ENCODE data around the gene ARL13B.
"Not testable (repeated sequence)": the region's sequence is repeated elsewhere in the genome, so short reads cannot be mapped to it uniquely, and the experiment has no call there.

Gene ARL13B

DNA sequence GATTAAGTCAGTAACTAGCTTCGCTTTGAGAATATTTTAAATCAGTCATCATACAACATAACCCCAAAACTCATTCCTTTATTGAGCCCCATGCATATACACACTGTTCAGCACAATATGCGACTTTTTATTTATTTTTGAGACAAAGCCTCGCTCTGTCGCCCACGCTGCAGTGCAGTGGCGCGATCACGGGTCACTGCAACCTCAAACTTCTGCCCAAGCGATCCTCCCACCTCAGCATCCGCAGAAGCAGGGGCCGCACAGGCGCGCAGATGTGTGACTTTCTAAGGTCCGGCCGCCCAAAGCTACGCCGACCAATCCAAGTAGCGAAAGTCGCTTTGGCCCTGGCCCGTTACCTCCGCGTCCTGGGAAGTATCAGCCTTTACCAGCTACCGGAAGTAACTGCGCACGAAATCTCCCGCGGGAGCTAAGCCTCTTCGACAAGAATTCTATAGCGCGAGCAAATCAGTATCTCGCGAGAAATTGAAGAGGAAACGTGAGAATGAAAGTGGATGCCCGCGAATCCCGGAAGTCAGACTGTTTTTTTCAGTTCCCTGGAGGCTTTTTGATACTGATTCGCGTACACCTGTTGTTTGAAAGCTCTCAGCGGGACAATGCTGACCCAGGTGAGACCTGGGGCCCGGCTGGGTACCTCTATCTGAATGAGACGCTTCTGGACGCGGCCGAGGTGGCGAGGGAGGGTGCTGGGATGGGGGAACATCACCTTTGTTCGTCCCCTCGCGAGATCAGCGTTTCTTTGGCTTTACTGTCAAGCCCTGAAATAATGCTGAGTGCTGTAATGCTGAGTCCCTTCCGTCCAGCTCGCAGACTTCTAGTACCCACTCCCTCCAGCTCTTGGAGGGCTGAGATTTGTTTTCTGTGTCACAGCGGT is 82.8 kb downstream of the ARL13B start, which contains the start of the genes DHFR2 and NSUN3:
DHFR2 (minus strand) TSS at position 404 of the 892 bp plus-strand sequence. CDS start 1,405 bp downstream, outside the sequence.
NSUN3 (plus strand) TSS at position 549 of the 892 bp plus-strand sequence; CDS start at position 615, 66 bp downstream.
- DNase-seq (ENCODE audit: low read depth in 3 of 3): peak; percentile 57 to 77 (median 73)

DNA sequence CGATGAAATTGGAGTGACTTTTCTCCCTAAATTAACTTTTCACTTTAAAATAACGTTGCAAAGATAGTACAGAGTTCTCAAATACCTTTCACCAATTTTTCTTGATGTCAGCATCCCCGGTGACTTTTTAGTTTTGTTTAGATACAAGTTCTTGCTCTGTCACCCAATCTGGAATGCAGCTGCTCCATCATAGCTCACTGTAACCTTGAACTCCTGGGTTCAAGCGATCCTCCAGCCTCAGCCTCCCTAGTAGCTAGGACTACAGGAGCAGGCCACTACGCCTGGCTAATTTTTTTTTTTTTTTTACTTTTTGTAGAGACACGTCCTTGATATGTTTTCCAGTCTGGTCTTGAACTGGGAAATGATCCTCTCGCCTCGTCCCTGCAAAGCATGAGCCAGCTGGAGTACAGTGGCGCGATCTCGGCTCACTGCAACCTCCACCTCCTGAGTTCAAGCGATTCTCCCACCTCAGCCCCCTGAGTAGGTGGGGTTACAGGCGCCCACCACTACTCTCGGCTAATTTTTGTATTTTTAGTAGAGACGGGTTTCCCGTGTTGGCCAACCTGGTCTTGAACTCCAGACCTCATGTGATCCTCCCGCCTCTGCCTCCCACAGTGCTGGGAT is 83.7 kb downstream of the ARL13B start:
- no peak for DNase-seq (ENCODE audit: low read depth in 3 of 3)

- DNase-seq (ENCODE audit: low read depth in 3 of 3): no peak
Measured at GRCh38 chr3:94064243-94064860, 84.4 kb downstream of the ARL13B start.

- DNase-seq (ENCODE audit: low read depth in 3 of 3): no peak
Measured at GRCh38 chr3:94065122-94065521, 85.2 kb downstream of the ARL13B start.

GRCh38 chr3:94065819-94066480 is 86.0 kb downstream of the ARL13B start:
- no peak for DNase-seq (ENCODE audit: low read depth in 3 of 3)

GRCh38 chr3:94066506-94067500 is 86.8 kb downstream of the ARL13B start:
- DNase-seq (ENCODE audit: low read depth in 3 of 3): no peak

- DNase-seq (ENCODE audit: low read depth in 3 of 3): no peak
Measured at GRCh38 chr3:94069194-94069813, 89.3 kb downstream of the ARL13B start.

DNA sequence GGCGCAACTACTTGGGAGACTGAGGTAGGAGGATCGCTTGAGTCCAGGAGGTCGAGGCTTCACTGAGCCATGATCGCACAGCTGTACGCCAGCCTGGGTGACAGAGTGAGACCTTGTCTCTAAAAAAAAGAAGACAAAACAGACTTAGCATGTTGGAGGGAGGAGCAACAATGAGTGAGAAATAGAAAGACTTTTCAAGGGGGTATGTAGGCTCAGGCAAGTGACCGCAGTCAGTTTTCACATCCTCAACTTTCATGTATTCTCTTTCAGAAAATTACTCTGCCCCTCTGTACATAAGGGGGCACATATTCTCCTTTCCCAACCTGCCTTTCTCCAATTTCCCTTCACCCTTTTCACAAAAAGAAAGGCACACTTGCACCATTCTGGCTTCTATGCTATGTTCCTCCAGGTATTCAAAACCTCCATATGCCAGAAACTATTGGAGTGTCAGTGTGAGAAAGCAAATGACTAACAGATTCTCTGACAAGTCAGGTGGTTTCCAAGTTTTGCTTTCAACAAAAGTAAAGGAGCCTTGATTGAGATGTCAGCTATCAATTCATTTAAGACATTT is 90.5 kb downstream of the ARL13B start:
- DNase-seq (ENCODE audit: low read depth in 3 of 3): no peak

GRCh38 chr3:94071713-94072284 is 91.8 kb downstream of the ARL13B start:
- no peak for DNase-seq (ENCODE audit: low read depth in 3 of 3)

DNA sequence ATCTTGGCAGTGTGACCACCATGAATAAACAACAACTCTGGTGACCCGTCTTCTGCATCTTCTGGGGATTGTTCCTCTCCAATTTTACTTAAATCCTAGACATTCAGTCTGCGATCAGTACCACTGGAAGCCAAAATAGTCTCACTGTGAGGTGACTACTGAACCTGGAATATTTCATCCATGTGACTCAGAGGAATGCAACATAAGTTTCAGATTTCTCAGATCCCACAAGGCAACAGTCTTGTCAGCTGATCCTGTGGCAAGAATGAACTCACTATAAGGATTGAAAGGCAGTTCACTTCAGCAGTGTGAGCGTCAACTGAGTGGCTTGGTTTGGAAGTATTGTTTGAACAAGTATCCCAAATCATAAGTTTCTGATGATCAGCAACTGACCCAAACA is 96.1 kb downstream of the ARL13B start:
- DNase-seq (ENCODE audit: low read depth in 3 of 3): no peak

DNA sequence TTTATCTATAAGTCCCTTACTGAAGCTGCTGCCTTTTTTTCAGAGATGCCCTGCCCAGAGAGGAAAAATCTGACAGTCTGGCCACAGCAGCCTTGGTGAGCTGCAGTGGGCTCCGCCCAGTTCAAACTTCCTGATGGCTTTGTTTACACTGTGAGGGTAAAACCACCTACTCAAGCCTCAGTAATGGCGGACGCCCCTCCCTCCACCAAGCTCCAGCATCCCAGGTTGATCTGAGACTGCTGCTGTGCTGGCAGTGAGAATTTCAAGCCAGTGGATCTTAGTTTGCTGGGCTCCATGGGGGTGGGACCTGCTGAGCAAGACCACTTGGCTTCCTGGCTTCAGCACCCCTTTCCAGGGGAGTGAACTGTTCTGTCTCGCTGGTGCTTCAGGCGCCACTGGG is 100.6 kb downstream of the ARL13B start:
- not testable (repeated sequence) for DNase-seq (ENCODE audit: low read depth in 3 of 3)

DNA sequence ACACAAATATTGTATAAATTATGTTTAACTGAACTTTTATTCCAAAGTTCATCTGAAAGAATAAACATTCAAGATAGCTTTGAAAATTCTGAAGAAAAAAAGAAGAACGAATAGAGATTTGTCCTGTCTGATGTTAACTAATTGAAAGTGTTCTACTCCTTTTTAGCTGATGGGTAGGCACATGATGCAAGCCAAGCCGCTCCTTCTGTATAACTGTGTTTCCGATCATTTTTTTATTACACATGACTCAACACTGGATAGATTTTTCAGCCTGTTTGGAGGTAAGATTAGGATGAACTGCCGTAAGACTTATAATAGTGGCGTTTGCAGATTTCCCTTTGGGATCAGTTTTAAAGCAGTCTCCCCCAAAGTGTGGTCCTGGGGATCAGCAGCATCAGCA is 101.9 kb downstream of the ARL13B start:
- no peak for DNase-seq (ENCODE audit: low read depth in 3 of 3)

- DNase-seq (ENCODE audit: low read depth in 3 of 3): no peak
Measured at GRCh38 chr3:94082391-94082937, 102.5 kb downstream of the ARL13B start.

DNA sequence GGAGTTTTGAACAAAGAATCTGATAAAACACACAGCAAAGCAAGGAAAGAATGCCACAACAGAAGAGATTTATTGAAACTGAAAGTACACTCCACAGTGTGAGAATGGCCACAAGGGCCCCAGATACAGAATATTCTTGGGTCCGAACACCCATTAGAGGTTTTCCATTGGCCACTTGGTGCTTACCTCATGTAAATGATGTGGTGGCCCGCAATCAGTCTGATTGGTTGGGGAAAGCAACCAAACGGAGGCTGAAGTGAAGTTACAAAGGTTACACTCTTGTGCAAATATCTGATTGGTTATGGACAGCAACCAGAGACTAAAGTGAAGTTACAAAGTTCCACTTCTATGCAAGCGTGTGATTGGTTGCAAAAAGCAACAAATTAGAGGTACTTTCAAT is 103.3 kb downstream of the ARL13B start:
- no peak for DNase-seq (ENCODE audit: low read depth in 3 of 3)

DNA sequence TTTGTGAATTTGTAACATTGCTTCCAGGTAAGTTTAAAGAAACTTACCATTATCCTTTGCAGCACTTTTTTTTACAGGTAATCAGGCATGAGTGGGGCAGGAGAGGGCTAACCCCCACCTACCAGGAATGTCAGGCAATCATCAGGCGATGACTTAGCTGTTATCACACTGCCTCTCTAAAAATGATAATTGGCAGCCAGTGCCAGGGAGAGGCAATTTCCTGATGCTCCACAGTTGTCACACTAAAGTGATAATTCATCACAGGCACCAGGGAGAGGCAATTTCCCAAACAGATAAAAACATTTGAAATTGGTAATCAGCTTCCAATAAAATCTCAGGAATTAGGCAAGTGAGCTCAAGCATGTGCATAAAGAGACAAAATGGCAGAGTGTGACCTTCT is 109.2 kb downstream of the ARL13B start:
- no peak for DNase-seq (ENCODE audit: low read depth in 3 of 3)

GRCh38 chr3:94092086-94092485 is 112.1 kb downstream of the ARL13B start:
- no peak for DNase-seq (ENCODE audit: low read depth in 3 of 3)

GRCh38 chr3:94093151-94093550 is 113.2 kb downstream of the ARL13B start:
- no peak for DNase-seq (ENCODE audit: low read depth in 3 of 3)

DNA sequence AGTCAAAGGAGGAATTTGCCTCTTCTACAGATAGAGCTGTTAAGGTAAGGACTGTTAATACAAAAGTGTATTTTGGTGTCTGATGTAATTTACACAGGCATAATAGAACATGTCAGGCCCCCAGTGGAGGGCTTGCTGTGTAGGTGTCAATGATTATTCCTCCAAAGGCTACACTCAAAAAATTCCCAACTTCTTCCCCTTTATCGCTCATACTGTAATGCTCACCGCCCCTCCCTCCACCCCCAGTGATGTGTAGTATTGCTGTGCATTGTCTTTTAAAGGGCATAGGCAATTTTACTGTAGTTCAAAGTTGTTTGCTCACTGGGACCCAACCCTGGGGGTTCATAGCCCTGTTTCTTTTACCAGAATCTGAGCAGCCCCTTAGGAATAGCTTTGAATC is 115.2 kb downstream of the ARL13B start:
- no peak for DNase-seq (ENCODE audit: low read depth in 3 of 3)

DNA sequence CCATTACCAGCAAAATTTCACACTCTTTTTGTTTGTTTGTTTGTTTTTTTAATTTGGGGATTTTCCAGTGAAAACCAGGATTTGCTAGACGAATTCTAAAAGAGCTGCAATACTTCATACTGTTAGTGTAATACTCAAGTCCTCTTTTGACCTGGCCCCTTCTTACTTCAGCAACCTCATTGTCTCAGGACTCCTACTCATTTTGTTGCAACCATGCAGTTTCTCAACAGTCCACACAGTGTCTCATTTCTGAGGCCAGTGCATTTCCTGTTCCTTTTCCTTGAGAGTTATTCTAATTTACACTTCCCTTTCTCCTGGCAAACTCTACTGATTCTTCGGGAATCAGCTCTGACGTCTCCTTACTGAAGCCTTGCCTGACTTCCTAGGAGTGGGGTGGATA is 118.5 kb downstream of the ARL13B start:
- DNase-seq (ENCODE audit: low read depth in 3 of 3): no peak

Measured in stimulated activated CD4-positive, alpha-beta T cell treated with anti-CD3 and anti-CD28 coated beads, TNF-alpha, amount 100 ng/mL, for 48 hours (primary cell).